IPS-11a (cell line): ENCODE data around the gene SLC17A1.

ENCODE experiments used
- H3K4me3 ChIP-seq: one replicate; pipeline ENCODE4 v1.5.1; 2013; ENCODE audit warnings: low read depth, low read length, control low read depth

Gene SLC17A1

DNA sequence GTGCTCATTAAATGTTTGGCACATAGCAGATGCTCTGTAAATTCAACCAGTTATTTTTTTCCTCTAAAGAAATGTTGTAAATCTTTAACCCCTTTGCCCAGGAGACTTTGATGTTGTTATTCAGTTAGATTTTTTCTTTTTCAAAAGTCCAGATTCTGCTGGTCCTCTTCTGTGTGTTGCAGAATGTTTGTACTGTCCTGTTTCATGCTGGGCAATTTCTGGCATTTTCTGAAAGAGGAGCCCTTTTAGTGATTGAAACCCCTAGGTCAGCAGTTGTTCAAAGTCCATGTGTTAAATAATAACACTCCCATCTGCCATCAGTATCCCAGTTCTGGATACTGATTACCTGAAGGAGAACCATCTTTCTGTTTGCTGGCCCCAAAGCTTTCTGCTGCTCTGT lies 1.3 kb upstream of the SLC17A1 start:
- H3K4me3 ChIP-seq, result no peak overlapping the region

DNA sequence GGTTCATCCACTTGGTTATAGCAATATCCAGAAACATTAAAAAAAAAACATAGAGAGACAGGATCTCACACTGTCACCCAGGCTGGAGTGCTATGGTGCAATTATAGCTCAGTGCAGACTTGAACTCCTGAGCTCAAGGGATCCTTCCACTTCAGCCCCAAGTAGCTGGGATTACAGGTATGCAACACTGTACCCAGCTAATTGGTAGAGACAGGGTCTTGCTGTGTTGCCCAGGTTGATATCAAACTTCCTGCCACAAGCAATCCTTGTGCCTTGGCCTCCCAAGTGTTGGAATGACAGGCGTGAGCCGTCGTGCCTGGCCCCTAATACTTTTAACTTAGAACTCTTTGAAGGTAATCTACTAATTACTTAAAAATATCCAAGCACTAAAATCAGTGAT lies 818 bp upstream of the SLC17A1 start:
- H3K4me3 ChIP-seq, result no peak overlapping the region

DNA sequence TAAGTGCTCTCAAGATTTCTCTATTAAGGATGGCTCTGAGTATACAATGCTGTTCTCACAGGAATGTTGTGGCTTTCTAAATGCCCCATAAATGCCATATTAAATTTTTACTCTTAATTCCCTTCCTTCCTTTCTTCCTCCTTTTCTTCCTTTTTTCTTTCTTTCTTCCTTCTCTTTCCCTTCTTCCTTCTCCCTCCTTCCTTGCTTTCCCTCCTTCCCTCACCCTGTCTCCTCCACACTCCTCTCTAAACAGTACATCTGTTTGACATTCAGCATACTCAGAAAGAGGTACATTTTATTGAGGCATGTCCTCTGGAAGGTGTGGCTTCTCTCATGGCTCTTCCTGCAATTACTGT lies 433 bp upstream of the SLC17A1 start:
- no peak overlapping the region for H3K4me3 ChIP-seq

DNA sequence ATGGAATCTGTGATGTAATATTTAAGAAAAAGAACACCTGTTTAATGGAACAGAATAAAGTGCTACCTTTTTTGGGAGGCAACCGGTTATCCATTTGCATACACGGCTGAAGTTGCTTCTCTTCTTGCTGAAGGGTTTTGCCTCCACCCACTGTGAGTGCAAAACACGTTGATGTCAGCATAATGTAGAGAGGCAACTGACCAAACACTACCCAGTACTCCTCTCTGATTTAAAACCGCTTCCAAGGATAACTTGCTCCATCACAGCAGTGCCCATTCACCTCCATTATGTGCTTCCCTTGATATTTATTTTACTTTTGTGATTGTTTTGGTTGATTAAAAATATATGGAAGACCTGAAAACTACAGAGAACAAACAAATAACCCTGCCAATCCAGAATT lies 1.4 kb downstream of the SLC17A1 start:
- H3K4me3 ChIP-seq, result no peak overlapping the region

DNA sequence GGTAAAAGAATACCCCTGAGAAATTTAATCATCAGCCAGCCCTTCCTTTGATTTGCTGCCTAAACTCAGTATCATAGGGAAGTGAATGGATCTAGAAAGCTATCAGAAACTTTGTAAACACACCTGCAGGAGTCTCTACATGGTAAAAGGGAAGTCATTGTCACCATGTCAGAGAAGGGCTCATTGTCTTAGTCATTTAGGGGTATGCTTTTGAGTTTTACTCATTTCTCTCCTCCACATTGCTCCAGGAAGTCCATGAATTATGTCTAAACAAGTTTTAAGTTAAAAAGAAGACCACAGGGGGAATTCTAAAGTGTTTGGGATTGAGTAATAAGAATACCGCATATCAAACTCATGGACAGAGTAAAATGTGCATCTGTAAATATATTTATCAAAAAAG lies 2.5 kb downstream of the SLC17A1 start:
- H3K4me3 ChIP-seq, result no peak overlapping the region

DNA sequence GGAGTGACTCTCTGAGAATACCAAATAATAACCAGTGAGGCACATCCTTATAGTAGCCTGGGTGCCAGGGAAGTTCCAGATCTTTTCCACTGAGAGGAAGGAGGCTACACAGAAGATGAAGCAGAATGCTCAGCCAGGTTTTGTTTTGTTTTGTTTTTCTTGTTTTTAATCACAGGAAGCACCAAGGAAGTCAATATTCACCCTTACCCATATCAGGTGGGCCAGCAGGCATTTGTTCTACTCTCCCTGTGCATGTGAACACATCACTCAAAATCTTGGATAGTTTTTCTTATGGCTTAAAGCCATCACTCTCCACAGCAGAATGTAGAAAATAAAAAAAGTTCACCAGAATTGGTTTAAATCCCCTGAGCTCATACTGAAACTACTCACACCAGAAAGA lies 10.5 kb downstream of the SLC17A1 start:
- H3K4me3 ChIP-seq, result no peak overlapping the region

DNA sequence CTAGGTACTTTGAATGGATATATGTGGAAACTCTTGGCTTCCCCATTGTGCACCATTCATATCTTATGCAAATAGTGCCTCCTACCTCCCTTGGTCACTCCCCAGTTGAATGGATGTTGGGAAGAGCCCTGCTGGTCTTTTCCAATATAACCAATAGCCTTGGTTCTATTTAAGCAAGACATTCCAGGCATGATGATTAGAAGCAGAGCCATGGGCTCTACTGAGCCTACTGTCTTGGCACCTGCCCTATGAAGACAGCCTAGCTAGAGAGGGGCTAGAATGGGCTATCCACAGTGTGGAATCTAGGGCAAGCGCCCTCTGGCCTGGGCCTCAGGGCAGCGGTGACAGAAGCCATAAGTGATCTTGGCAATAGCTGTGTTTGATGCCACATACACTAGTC lies 15.6 kb downstream of the SLC17A1 start:
- H3K4me3 ChIP-seq, result no peak overlapping the region

DNA sequence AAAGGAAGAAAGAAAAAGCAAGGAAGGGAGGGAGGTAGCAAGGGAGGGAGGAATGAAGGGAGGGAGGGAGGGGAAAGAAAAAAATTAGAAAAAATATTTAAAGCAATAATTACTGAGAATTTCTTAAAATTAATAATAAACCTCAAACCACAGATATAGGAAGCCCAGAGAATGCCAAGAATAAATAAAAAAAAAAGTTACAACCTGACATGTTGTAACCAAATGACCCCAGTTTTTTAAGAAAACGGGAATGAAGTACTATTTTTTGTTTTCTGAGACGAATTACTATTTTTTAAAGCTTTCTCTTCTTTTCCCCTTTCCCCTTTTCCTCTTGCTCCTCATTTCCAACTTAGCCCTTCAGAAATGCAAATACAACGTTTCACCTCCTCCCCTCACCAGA lies 16.7 kb downstream of the SLC17A1 start:
- no peak overlapping the region for H3K4me3 ChIP-seq

DNA sequence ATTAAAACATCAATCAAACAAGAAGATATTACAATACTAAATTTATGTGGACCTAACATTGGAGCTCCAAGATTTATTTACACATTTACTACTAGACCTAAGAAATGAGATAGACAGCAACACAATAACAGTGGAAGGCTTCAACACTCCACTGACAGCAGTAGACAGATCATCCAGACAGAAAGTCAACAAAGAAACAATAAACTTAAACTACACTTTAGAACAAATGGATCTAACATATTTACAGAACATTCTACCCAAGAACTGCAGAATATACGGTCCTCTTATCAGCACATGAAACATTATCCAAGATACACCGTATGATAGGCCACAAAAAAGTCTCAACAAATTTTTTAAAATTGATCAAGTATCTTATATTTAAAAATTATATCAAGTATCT lies 27.0 kb downstream of the SLC17A1 start:
- H3K4me3 ChIP-seq, result no peak overlapping the region

DNA sequence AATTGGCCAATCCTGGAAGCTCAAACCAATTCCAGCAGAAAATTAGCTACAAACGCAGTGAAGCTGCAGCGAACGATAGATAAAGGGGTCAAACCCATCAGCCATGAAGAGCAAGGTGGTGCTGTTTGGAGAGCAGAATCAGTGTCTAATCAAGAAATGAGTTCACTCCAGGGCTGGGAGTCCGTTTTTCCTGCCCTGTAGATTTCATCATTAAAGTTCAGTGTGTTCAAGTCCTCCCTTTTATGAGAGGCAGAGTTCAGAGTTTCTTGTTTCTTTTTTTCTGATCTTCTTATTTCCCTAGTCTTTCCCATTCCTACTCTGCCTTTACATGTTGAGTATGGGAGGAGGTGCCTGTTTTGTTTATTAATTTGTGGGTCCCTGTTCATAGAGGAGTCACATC lies 30.4 kb downstream of the SLC17A1 start:
- no peak overlapping the region for H3K4me3 ChIP-seq

DNA sequence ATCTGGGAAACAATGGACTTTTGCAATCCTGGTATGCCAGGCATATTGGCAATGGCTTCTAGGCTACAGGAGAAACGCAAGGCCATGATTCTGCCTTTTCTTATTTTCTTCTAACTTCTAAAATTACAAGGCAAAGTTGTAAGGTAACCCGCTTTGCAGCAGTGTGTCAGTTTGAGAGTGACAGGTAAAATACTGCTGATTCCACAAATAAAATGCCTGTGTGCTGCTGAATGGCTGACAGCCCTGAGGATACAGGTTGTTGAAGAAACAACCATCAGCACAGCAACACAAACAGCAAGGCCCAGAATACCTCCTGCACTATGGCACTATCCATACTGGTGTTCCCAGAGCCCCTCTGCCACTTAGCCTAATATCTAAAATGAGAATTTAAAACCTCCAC lies 37.1 kb downstream of the SLC17A1 start:
- no peak overlapping the region for H3K4me3 ChIP-seq

DNA sequence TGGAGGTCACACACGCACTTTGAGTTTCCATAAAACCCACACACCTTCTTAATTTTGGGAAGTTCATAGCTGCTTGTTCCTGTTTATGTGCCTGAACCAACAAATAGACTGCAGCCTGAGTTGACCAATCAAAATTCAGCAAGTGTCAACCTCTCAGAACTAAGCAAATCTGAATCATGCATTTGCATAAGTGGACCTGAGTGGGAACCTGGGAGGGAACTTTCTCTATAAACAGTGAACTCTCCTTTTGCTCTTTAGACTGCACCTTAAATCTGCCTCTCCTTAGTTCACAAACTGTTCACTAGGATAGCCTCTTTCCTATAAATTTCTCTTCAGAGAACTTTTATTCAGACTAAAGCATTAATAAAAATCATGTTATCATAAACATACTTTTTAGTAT lies 37.9 kb downstream of the SLC17A1 start:
- no peak overlapping the region for H3K4me3 ChIP-seq

DNA sequence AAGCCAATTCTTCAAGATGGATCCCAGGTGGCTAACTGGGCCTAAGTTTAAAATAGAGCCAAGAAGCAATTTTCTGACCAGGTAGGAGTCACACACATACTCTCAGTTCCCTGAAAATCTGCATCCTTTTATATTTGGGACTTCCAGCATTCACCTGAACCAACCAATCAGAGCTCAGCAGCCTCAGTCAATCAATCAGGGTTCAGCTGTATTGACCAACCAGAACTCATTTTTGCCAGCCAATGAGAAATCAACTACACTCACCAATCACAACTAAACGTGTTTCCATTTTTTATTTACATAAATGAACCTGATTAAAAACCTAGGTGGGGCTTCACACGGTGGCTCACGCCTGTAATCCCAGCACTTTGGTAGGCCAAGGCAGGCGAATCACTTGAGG lies 39.8 kb downstream of the SLC17A1 start:
- no peak overlapping the region for H3K4me3 ChIP-seq

DNA sequence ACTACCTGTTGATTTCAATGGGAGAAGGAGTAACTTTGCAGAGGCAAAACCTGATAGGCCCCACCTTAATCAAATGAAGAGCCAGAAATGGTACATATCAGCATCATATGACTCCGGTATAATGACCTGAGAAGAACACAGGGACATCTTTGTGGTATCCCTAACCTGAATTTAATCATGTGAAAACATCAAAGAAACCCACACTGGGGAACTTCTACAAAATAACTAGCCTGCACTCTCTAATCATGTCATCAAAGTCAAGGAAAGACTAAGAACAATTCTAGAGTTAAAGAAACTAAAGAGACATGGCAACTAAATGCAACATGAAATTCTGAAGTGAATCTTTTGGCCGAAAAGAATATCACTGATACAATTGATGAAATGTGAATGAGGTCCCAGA lies 42.4 kb downstream of the SLC17A1 start:
- H3K4me3 ChIP-seq, result no peak overlapping the region

DNA sequence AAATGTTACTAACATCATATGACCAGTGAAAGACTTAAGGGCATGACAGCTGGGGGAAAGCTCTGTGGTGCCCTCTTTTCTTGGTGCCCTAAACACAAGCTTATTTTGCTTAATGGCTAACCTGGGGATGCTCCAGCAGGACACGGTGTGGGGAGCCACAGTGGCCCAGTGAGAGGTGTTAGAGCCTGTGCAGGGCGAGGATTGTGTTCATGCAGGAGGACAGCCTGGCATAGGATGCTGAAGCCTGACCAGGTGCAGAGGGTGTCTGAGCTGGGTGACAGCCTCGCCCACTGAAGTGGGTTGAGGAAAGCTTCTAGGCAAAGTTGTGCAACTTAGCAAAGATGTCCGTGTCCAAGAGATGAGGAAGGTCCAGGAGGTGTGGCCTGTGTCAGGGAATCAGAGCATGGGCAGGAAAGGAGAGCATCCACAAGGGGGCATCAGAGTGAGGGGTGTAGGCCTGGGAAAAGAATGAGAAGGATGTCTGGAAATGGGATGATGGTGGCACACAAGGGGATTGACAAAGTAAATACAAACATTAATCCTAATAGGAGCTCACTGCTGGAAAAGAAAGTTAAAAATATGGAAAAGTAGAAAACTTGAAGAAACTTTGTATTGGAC lies 43.4 kb downstream of the SLC17A1 start:
- H3K4me3 ChIP-seq, result no peak overlapping the region

DNA sequence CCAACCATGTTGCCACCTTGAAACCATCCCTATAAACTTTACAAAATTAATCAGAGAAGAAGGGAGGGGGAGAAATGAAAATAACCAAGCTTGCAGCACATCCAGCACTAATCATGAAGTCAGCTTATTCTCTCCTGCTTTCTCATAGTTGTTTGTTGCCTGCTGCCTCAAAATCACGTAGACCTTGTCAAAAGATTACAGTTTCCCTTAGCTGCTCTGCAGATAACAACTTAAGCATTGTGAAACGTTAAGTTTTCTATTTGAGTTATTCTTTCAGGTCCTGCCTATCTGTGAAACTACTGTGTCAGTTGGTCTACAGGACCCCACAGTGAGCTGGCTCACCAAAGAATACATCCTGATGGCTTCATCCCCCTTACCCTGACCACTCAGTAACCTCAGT lies 44.4 kb downstream of the SLC17A1 start:
- H3K4me3 ChIP-seq, result no peak overlapping the region

DNA sequence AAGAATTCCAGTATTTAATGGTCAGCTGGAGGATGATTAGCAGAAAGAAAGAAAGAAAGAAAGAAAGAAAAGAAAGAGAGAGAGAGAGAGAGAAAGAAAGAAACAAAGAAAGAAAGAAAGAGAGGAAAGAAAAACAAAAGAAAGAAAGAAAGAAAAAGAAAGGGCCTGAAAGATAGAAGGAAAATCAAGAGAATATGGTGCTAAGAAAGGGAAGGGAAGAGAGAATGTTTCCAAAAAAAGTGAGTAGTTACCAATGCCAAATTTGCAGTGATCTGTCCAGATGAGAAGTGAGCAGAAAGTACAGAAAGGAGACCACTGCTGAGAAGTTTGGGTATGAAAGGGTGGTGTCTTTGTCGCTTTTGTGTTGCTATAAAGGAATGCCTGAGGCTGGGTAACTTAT lies 50.7 kb downstream of the SLC17A1 start:
- H3K4me3 ChIP-seq, result no peak overlapping the region

DNA sequence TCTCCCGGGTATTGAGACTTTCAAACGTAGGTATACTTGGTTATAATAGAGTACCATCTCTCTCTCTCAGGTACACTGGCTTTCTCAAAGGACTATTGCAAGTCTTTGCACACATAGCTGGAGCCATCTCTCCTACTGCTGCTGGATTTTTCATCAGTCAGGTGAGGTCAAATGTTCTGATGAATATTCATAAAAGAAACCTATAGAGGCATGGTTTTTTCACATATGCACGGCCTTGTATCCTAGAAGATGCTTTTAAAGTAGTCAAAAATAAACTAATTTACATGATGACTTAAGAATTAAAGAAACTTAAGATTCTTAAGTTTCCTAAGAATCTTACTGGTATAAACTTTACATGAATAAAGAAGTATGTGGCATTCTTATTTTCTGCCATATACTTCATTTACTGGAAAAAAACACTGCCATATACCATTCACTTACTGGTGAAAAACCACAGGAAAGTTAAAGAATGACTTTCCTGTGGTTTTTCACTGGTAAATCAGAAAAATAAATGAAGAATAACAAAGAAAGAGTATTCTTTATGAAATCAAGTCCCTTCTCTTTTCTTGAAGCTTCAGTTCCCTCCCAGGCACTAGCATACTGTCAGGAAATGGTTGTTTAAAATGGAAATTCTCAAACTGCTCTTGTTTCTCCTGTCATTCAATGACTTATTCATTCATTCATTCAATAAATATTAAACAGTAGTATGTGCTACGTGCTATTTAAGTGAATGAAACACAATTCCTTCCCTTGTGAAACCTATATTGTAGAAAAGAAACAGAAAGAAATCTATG lies 53.8 kb downstream of the SLC17A1 start:
- no peak overlapping the region for H3K4me3 ChIP-seq

DNA sequence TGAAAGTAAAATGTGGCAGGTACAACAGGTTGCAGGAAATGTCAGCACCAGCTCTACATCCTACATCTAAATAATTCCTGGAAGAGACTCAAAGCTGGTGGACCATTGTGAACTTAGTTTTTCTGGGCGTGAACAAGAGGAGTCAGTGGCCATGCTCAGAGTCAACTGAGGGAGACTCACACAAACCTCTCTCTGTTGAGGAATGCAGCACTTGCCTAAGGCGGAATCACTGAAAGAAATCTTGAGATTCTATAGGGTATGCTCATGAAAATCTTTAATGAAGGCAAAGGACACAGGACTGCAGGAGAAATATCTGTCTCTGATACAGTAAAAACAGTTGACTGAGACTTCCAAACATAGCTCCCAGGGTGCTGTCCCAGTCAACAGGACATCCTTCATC lies 54.8 kb downstream of the SLC17A1 start:
- H3K4me3 ChIP-seq, result no peak overlapping the region

DNA sequence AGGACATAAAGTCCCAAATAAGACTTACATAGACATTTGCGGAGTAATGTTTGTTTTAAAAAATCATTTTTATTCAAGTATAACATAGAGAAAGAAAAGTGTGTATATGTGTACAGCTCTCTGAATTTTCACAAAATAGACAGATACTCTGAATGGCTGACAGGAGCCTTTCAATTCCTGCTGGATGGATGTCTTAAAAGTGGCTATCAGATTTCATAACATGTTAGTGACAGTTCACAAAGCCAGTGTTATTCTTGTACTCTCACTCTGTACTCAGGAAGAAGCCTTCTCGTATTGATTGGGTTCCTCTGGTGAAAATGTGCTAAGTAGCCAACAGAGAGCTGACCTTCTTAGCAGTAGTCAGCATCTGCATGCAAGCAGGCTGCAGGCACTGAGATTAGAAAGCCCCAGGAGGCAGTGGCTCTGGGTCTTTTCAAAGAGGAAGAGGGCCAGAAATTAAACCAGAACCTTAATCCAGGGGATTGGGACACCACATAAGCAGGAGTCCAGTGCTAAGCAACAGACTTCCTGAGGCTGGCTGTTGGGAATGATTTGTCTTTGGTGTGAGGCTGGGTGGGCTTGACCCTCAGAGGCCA lies 57.6 kb downstream of the SLC17A1 start:
- H3K4me3 ChIP-seq, result no peak overlapping the region

DNA sequence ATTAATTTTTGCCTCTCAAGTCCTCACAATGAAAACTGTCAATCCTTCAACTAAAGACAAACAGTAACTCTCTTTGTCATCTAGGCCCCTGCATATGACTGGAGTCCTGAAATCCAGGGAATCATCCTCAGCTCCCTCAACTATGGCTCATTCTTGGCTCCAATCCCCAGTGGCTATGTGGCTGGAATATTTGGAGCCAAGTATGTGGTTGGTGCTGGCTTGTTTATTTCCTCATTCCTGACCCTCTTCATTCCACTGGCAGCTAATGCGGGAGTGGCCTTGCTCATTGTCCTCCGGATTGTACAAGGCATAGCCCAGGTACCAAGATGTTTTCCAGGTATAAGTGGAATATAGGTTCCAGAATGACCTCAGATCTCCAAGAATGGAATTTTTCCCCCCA lies 61.9 kb downstream of the SLC17A1 start:
- no peak overlapping the region for H3K4me3 ChIP-seq

DNA sequence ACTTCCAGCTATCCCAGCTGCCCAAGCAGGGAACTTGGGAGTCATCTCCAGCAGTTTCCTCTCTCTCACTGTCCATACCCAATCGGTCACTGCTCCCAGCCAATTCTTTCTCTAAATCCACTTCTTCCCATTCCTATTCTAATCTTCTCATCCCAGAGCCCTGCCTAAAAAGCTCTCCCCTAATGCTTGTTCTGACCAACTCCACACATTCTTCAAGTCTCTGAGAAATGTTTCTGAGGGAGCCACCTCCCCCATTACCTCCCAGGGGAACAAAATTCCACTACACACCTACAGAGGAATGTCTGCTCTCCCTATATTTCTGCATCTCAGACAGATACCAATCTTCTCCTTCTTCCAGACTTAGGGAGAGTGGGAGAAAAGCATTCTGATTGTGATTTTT lies 63.3 kb downstream of the SLC17A1 start:
- no peak overlapping the region for H3K4me3 ChIP-seq

DNA sequence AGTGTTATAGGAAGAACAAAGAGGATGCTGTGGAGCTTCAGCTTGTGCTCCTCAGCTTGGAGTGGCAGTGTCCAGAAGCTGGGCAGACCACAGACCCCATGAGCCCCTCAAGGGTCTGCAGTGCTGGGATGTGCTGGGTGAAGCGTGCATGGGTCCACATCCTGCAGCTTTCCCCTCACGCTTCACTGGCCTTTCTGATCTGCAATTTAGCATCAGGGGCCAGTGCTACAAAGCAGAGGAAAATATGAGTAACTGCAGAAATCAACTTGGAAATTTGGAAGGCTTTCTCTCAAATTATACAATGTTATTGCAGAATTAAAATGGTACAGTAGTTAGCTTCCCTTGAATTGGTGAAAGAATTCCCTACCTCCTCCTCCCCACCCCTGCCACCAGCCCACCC lies 67.2 kb downstream of the SLC17A1 start:
- no peak overlapping the region for H3K4me3 ChIP-seq
